Heart left ventricle (tissue), 16 donors: ENCODE measurements around the gene FNDC3B. TPM values are rescaled to one million over a fixed set of nuclear protein-coding genes. Genes with fewer than 3 reads are reported as not detected.

Experiments used
- ATAC-seq, 4 donors: fragments of 200-7000 bp; cut with Tn5 transposase; one replicate each; pipeline ENCODE4 v1.9.1; 2020 to 2022; ENCODE audit warnings: moderate library complexity in 4 of 4, mild to moderate bottlenecking in 3 of 4, moderate number of reproducible peaks in 1 of 4
- DNase-seq, 5 donors: peaks; one replicate each; pipeline ENCODE4 v3.0.0-alpha.2; 2020
- H3K27ac ChIP-seq, 12 donors: fragments of 200-600 bp; sonication (generic) in 4 of 12; one replicate each; pipeline versions ENCODE4 v1.5.0 to v1.8.0; 2016 to 2022; ENCODE audit warnings: mild to moderate bottlenecking in 2 of 12
- H3K27me3 ChIP-seq, 9 donors: fragments of 200-600 bp; sonication (generic) in 2 of 9; one replicate each; pipeline versions ENCODE4 v1.5.1 to v1.8.0; 2016 to 2022; ENCODE audit warnings: mild to moderate bottlenecking in 3 of 9
- H3K36me3 ChIP-seq, 9 donors: fragments of 200-600 bp; sonication (generic) in 2 of 9; one replicate each; pipeline versions ENCODE4 v1.5.0 to v1.8.0; 2018 to 2022; ENCODE audit warnings: mild to moderate bottlenecking in 2 of 9
- H3K4me1 ChIP-seq, 12 donors: fragments of 200-600 bp; sonication (generic) in 4 of 12; one replicate each; pipeline versions ENCODE4 v1.5.0 to v1.8.0; 2016 to 2022; ENCODE audit warnings: mild to moderate bottlenecking in 3 of 12
- H3K4me3 ChIP-seq, 12 donors: fragments of 200-600 bp; sonication (generic) in 4 of 12; one replicate each; pipeline versions ENCODE4 v1.5.0 to v1.8.0; 2017 to 2022; ENCODE audit warnings: mild to moderate bottlenecking in 9 of 12, moderate library complexity in 4 of 12
- H3K9me3 ChIP-seq, 12 donors: fragments of 200-600 bp; sonication (generic) in 4 of 12; one replicate each; pipeline versions ENCODE4 v1.5.0 to v1.8.0; 2016 to 2022; ENCODE audit warnings: mild to moderate bottlenecking in 1 of 12
- CTCF ChIP-seq, 12 donors: fragments of 200-600 bp; sonication (generic) in 4 of 12; IDR thresholded peaks; one replicate each; pipeline versions ENCODE4 v1.5.0 to v1.8.0; 2018 to 2022; ENCODE audit warnings: antibody characterized with exemption in 12 of 12, mild to moderate bottlenecking in 5 of 12
- POLR2A ChIP-seq, 2 donors: fragments of 450-650 bp; IDR thresholded peaks; one replicate each; pipeline ENCODE4 v1.6.1; 2017; ENCODE audit warnings: antibody characterized with exemption in 2 of 2, mild to moderate bottlenecking in 2 of 2, moderate library complexity in 2 of 2
- WGBS, 4 donors: extraction: QIAGEN DNeasy Blood & Tissue Kit in 2 of 4; methylation state at CpG; one replicate each; pipeline versions ENCODE4 v1.1.5 to v1.1.7; 2013 to 2018; 5-methylcytosine and 5-hydroxymethylcytosine counted together
- intact Hi-C, 10 donors: fragments of 100-400 bp; cut with DNase I; formaldehyde crosslinking; loops; one replicate each; pipeline versions ENCODE4 v1.11.1 to v1.14.2; 2022
- polyA plus RNA-seq, 2 donors: library from polyadenylated mRNA; stranded (reverse); fragments of 200-250 nt; gene quantifications; one replicate each; pipeline ENCODE4 v1.2.3, GENCODE V29; 2013
- total RNA-seq, 9 donors: library from RNA; depleted of rRNA in 2 of 9; stranded (reverse); fragments of >200 nt in 2 of 9; fragmentation: NEBNext Ultra II Directional in 3 of 9; extraction: Animal tissue kit (Norgen Biotek cat#: 25700) in 3 of 9; gene quantifications; one replicate each; pipeline versions ENCODE4 v1.1.0 to v1.2.4, GENCODE V29; 2016 to 2023
- donor health status: ischemic (EF 13 %, LVEDD 7.1; RV severe dilation, severe dysfunction).
- donor health status: healthy with polysubstance abuse.
- donor health status: DM: no; HTN: yes; CAD: no.
- donor health status: DM: no; HTN: no; CAD: no.
- donor health status: ischemic (EF 25% LVEDD 6.9; RV normal size, moderate dysfunction).
- donor health status: ischemic (EF 25% LVEDD 5.7; RV mildly dilated, moderate dysfunction).
- donor health status: healthy.
- donor health status: DM: yes; HTN: yes; CAD: no.
- donor health status: ischemic (EF 35%, LVEDD 5.7; RV mildly dilated, moderate dysfunction).
- donor health status: nonischemic (EF 11% LVEDD 7.7; RV severe dilation, severe dysfunction).
- donor health status: DM: yes; HTN: yes; CAD: no.
- donor health status: PGD.
- donor health status: ischemic (EF 29% LVEDD 5.4; RV normal size, mild dysfunction).
- donor health status: nonischemic (EF 23%, LVEDD 6.1; RV moderate dilation, normal function).

The FNDC3B gene
- total and polyA plus RNA-seq, 11 donors = 9.4 to 113 (median 68.2) TPM

GRCh38 chr3:172151651-172152649 lies 112.6 kb downstream of the FNDC3B start:
- ATAC-seq = no peak
- intact Hi-C loops = loop anchor here in 2 of 10 donors (10.0 kb wide), 2 partner anchors 53 to 107 kb away; no protein-coding TSS in a partner anchor
- 72 to 85% (median 80%) methylated on average over 14 of the region's 14 CpGs for WGBS, 4 donors
- Histone ChIP-seq H3K4me1 (peaks cover 22 to 94% (median 57%) of the 10 kb centered on the region in 12 donors), H3K36me3 (no peaks in the 10 kb centered on the region), H3K9me3 (no peaks in the 10 kb centered on the region), H3K27me3 (no peaks in the 10 kb centered on the region), H3K4me3 (no peak overlapping the region), H3K27ac (peak overlapping the region; percentile 69 to 90 (median 86))
- TF ChIP-seq POLR2A (IDR thresholded peaks at IDR 0.05) (no peak), CTCF (IDR thresholded peaks at IDR 0.05) (no peak)
- no peak for DNase-seq

GRCh38 chr3:172152874-172153273 lies 113.5 kb downstream of the FNDC3B start:
- 13 to 30% (median 17%) methylated on average over 7 of the region's 7 CpGs for WGBS, 4 donors
- Histone ChIP-seq H3K27me3 (no peaks in the 10 kb centered on the region), H3K4me1 (peaks cover 22 to 85% (median 61%) of the 10 kb centered on the region in 12 donors), H3K27ac (peak overlapping the region; percentile 69 to 90 (median 86)), H3K36me3 (no peaks in the 10 kb centered on the region), H3K4me3 (peak overlapping the region in 3 of 12 donors; percentile 5 to 25 (median 9)), H3K9me3 (peaks cover 0 to 1% (median 0%) of the 10 kb centered on the region in 12 donors)
- ATAC-seq (peak; percentile 3 to 57 (median 27)), DNase-seq (peak in 3 of 5 donors; percentile 38 to 68 (median 39))
- intact Hi-C loops = loop anchor here in 2 of 10 donors (10.0 kb wide), 2 partner anchors 52 to 108 kb away; no protein-coding TSS in a partner anchor
- TF ChIP-seq CTCF (IDR thresholded peaks at IDR 0.05) = no peak
- TF ChIP-seq POLR2A (IDR thresholded peaks at IDR 0.05) = no peak

DNA sequence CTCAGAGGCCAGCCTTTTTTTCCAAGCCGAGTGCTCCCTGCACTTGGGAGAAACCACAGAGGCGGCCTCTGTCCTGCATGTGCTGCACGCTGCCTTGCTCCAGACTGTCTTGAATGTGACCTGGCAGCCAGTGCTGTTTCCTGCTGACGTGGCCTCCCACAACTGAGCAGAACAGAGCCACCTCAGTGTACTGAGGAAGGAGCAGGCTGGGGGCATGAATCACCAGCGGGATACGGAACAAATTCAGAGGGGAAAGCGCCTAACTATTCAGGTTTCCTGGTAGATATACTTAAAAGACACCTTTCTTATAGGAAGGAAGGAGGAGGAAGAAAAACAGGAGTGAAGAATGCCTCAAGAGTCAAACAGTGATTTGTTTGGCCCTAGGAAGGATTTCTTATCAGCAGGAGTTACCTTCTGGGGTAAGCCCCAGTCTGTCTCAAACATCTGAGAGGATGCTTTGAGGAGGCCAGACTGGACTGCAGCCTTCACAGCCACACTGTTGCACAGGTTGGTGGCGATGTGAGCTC lies 114.0 kb downstream of the FNDC3B start:
- Histone ChIP-seq H3K27me3 (no peaks in the 10 kb centered on the region), H3K9me3 (peaks cover 0 to 4% (median 0%) of the 10 kb centered on the region in 12 donors), H3K4me3 (no peak overlapping the region), H3K4me1 (peaks cover 20 to 80% (median 58%) of the 10 kb centered on the region in 12 donors), H3K27ac (peak overlapping the region; percentile 69 to 90 (median 86)), H3K36me3 (no peaks in the 10 kb centered on the region)
- no peak for TF ChIP-seq CTCF (IDR thresholded peaks at IDR 0.05)
- peak in 1 of 2 donors; percentile 55 for TF ChIP-seq POLR2A (IDR thresholded peaks at IDR 0.05)
- WGBS, 4 donors = 13 to 21% (median 18%) methylated on average over 8 of the region's 8 CpGs
- ATAC-seq (peak; percentile 96 to 100 (median 98)), DNase-seq (peak; percentile 89 to 96 (median 91))
- intact Hi-C loops = loop anchor here in 2 of 10 donors (10.0 kb wide), 2 partner anchors 51 to 109 kb away; no protein-coding TSS in a partner anchor
